NK-92 (cell line): Measurements from ENCODE around the gene TRIP13.
"Not testable (repeated sequence)": the region's sequence is repeated elsewhere in the genome, so short reads cannot be mapped to it uniquely, and the experiment has no call there.

Source experiments
- DNase-seq: peaks from one replicate; lab custom pipeline; 2025; ENCODE audit not compliant: unreplicated experiment; lab: John Stamatoyannopoulos, UW

Gene TRIP13

GRCh38 chr5:892394-893136, at the start of gene TRIP13, which contains the start of gene BRD9:
Gene TRIP13, plus strand, starts transcription at chr5:892884. Its CDS starts 115 bp downstream, at chr5:892999.
Gene BRD9, minus strand, starts transcription at chr5:892801. Its CDS starts 144 bp downstream, at chr5:892657.
- DNase-seq, result no peak

- not testable (repeated sequence) for DNase-seq
Observed at GRCh38 chr5:843371-843770, 49.3 kb upstream of the TRIP13 start.

GRCh38 chr5:843926-844325, 48.8 kb upstream of the TRIP13 start:
- not testable (repeated sequence) for DNase-seq

- DNase-seq, result not testable (repeated sequence)
Observed at GRCh38 chr5:844426-844825, 48.3 kb upstream of the TRIP13 start.

- DNase-seq, result not testable (repeated sequence)
Observed at GRCh38 chr5:845031-845675, 47.5 kb upstream of the TRIP13 start.

- not testable (repeated sequence) for DNase-seq
Observed at GRCh38 chr5:845676-846601, 46.7 kb upstream of the TRIP13 start.

- not testable (repeated sequence) for DNase-seq
Observed at GRCh38 chr5:846602-847091, 46.0 kb upstream of the TRIP13 start.

GRCh38 chr5:847212-847611, 45.5 kb upstream of the TRIP13 start:
- not testable (repeated sequence) for DNase-seq

- DNase-seq, result not testable (repeated sequence)
Observed at GRCh38 chr5:847736-848135, 44.9 kb upstream of the TRIP13 start.

GRCh38 chr5:848671-849111, 44.0 kb upstream of the TRIP13 start:
- DNase-seq, result no peak

GRCh38 chr5:849651-850301, 42.9 kb upstream of the TRIP13 start:
- DNase-seq, result no peak

GRCh38 chr5:850511-851006, 42.1 kb upstream of the TRIP13 start, which contains the start of gene ZDHHC11:
Gene ZDHHC11, minus strand, starts transcription at chr5:850986. Its CDS starts 384 bp downstream, at chr5:850602.
- DNase-seq, result no peak

GRCh38 chr5:851076-851475, 41.6 kb upstream of the TRIP13 start:
- no peak for DNase-seq

GRCh38 chr5:851553-851952, 41.1 kb upstream of the TRIP13 start:
- no peak for DNase-seq

GRCh38 chr5:852018-852417, 40.7 kb upstream of the TRIP13 start:
- no peak for DNase-seq

GRCh38 chr5:852431-853401, 40.0 kb upstream of the TRIP13 start:
- no peak for DNase-seq

- DNase-seq, result not testable (repeated sequence)
Observed at GRCh38 chr5:853416-854090, 39.1 kb upstream of the TRIP13 start.

- no peak for DNase-seq
Observed at GRCh38 chr5:854217-854616, 38.5 kb upstream of the TRIP13 start.
